Naive thymus-derived CD8-positive, alpha-beta T cell (primary cell): Measurements from ENCODE around the gene TMEM207. TPM values are rescaled to one million over a fixed set of nuclear protein-coding genes. Genes with fewer than 3 reads are reported as not detected.

Source experiments
- ATAC-seq, 2 donors: fragments of 150-1000 bp; cut with Tn5 transposase in 1 of 2; sonication (Bioruptor Pico), chemical (Tn5 transposase) in 1 of 2; 1 replicate in 1 of 2; 2 replicates in 1 of 2; pipeline ENCODE4 v1.10.0; 2021; ENCODE audit warnings: mild to moderate bottlenecking in 2 of 2, moderate library complexity in 2 of 2
- POLR2A ChIA-PET: fragments of 350-600 bp; sonication (Branson Sonifier 250); formaldehyde crosslinking; loops from one replicate; lab custom pipeline; 2021; ENCODE audit warnings: antibody characterized with exemption; lab: Charles Lee
- DNase-seq, 10 donors: peaks; one replicate each; pipeline versions ENCODE4 v3.0.0 to v3.0.0-alpha.2; 2020 to 2022
- H3K27ac Mint-ChIP-seq, 10 donors: one replicate each; pipeline ENCODE4 v1.8.0; 2020 to 2022; ENCODE audit warnings: mild to moderate bottlenecking in 10 of 10, mixed read lengths in 10 of 10, moderate library complexity in 4 of 10, inconsistent platforms in 1 of 10
- H3K27me3 Mint-ChIP-seq, 5 donors: one replicate each; pipeline ENCODE4 v1.8.0; 2021 to 2022; ENCODE audit warnings: mixed read lengths in 5 of 5
- H3K36me3 Mint-ChIP-seq, 3 donors: one replicate each; pipeline ENCODE4 v1.8.0; 2020 to 2022; ENCODE audit warnings: mixed read lengths in 3 of 3, mild to moderate bottlenecking in 2 of 3, inconsistent platforms in 1 of 3
- H3K4me1 Mint-ChIP-seq, 4 donors: one replicate each; pipeline ENCODE4 v1.8.0; 2021 to 2022; ENCODE audit warnings: mixed read lengths in 4 of 4
- H3K4me3 Mint-ChIP-seq, 10 donors: one replicate each; pipeline ENCODE4 v1.8.0; 2020 to 2022; ENCODE audit warnings: mild to moderate bottlenecking in 10 of 10, mixed read lengths in 10 of 10, moderate library complexity in 6 of 10, inconsistent platforms in 1 of 10
- H3K9me3 Mint-ChIP-seq, 9 donors: one replicate each; pipeline ENCODE4 v1.8.0; 2020 to 2022; ENCODE audit warnings: mixed read lengths in 9 of 9, mild to moderate bottlenecking in 3 of 9, inconsistent platforms in 1 of 9, moderate library complexity in 1 of 9
- polyA plus RNA-seq, 3 donors: library from polyadenylated mRNA; unstranded; fragments of 300-500 nt; fragmentation: Illumina TruSeq; gene quantifications; one replicate each; pipeline ENCODE4 v1.2.3, GENCODE V29; 2021
- total RNA-seq, 8 experiments: library from RNA in 2 of 8; stranded (reverse) in 2 of 8; gene quantifications; one replicate each; pipeline ENCODE4 v1.2.3 and lab custom pipeline; 2021 to 2026

Gene TMEM207
- total and polyA plus RNA-seq, 5 experiments from 2014 or later, result not detected

DNA sequence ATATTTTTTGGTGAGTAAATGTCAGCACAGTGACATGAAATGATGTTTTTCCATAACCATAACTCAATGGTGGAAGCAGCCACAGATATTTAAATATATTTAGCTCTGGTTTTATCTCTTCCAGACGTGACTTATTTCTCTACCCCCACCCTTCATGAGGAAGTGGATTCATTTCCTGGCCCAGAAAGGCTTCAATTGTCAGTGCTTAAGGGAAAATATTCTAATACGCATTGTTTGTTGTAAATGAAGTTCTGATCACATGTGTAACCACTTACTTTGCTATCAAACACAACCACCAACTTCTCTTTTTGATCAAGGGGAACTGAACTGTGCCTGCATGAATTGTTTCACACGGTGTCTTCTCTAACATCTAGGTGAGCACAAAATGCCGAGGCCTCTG, 47.7 kb downstream of the TMEM207 start:
- Mint-ChIP-seq H3K9me3 (no peaks in the 10 kb centered on the region), H3K27ac (no peak overlapping the region), H3K4me1 (no peaks in the 10 kb centered on the region), H3K4me3 (no peak overlapping the region), H3K36me3 (no peaks in the 10 kb centered on the region), H3K27me3 (peaks cover 0 to 13% (median 3%) of the 10 kb centered on the region in 5 donors)
- ATAC-seq (no peak), DNase-seq (no peak)
- POLR2A ChIA-PET, result no interaction called here

DNA sequence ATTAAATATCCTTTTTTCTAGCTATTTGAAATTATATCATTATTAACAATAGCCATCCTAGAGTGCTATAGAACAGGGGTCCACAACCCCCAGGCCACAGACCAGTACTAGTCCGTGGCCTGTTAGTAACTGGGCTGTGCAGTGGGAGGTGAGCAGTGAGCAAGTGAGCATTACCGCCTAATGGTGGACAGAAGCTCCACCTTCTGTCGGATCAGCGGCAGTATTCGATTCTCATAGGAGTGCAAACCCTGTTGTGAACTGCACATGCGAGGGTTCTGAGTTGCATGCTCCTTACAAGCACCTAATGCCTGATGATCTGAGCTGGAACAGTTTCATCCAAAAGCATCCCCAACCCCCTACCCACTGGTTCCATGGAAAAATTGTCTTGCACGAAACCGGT, 50.0 kb downstream of the TMEM207 start:
- Mint-ChIP-seq H3K4me1 (no peaks in the 10 kb centered on the region), H3K9me3 (no peaks in the 10 kb centered on the region), H3K4me3 (no peak overlapping the region), H3K36me3 (no peaks in the 10 kb centered on the region), H3K27ac (no peak overlapping the region), H3K27me3 (peaks cover 0 to 17% (median 3%) of the 10 kb centered on the region in 5 donors)
- POLR2A ChIA-PET, result no interaction called here
- ATAC-seq, result no peak
- no peak for DNase-seq

DNA sequence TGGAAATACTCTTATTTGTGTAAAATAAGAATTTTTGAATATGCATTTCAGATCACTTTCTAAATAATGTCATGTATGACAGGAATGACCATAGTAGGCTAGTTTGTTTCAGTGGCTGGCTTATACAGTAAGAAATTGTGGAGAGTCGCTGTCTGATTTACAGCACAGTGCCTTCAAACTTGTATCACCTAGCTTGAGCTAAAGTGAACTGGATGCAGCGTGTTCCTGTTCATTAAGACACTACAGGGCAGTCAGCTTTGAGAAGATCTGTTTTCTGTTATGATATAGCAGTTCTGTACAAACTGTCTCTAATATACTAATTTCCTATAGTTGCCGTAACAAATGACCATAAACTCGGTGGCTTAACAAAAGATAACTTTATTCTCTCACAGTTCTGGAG, 51.8 kb downstream of the TMEM207 start:
- DNase-seq, result no peak
- no peak overlapping the region for H3K4me3 Mint-ChIP-seq

DNA sequence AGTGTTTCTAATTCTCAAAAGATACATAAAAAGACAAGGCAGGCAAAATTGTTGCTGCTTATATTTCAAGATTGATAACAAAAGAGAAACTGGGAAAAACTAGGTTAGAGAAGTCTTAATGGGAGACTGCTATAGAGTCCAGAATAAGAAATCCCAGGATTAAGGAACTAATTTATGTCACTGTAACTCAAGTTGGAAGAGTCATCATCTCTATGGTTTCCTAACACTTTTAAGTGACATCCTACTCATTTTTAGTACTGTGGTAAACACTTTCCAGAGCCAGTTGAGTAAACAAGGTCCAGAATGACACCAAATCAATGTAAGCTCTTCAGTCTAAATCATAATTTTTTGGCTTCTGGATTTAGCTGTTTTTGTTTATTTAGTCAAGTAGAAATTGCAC, 53.7 kb downstream of the TMEM207 start:
- ATAC-seq (no peak), DNase-seq (no peak)
- no peak overlapping the region for H3K27ac Mint-ChIP-seq
- H3K9me3 Mint-ChIP-seq, result no peaks in the 10 kb centered on the region
- peaks cover 0 to 20% (median 4%) of the 10 kb centered on the region in 5 donors for H3K27me3 Mint-ChIP-seq
- H3K4me1 Mint-ChIP-seq, result no peaks in the 10 kb centered on the region
- H3K4me3 Mint-ChIP-seq, result no peak overlapping the region
- H3K36me3 Mint-ChIP-seq, result no peaks in the 10 kb centered on the region
- POLR2A ChIA-PET, result no interaction called here

More for the DNA sequence above, 51.8 kb downstream of the TMEM207 start:
- H3K27ac Mint-ChIP-seq, result no peak overlapping the region
- POLR2A ChIA-PET, result no interaction called here
- no peaks in the 10 kb centered on the region for H3K36me3 Mint-ChIP-seq
- no peaks in the 10 kb centered on the region for H3K9me3 Mint-ChIP-seq
- no peak for ATAC-seq
- peaks cover 0 to 17% (median 3%) of the 10 kb centered on the region in 5 donors for H3K27me3 Mint-ChIP-seq
- H3K4me1 Mint-ChIP-seq, result no peaks in the 10 kb centered on the region

DNA sequence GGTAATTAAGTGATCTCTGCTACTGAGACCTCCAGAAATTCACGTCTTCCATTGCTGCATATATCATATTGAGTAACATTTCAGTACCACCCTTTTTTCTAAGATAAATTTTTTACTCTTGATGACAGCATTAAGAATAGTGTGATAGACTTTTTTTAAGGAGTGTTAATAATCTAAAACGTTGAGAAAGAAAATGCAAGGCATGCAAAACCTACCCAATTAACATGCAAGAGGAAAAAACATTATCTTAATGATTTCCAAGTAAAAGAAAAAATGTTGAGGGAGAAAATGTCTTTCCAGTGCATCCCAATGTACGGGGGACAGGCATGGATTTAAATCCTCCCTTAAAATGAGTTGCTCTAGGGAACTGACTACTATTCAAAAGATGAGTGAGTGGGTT, 61.0 kb downstream of the TMEM207 start:
- Mint-ChIP-seq H3K36me3 (no peaks in the 10 kb centered on the region), H3K27ac (no peak overlapping the region), H3K9me3 (no peaks in the 10 kb centered on the region), H3K4me1 (no peaks in the 10 kb centered on the region), H3K4me3 (no peak overlapping the region), H3K27me3 (peaks cover 0 to 13% (median 7%) of the 10 kb centered on the region in 5 donors)
- DNase-seq (no peak), ATAC-seq (no peak)
- POLR2A ChIA-PET, result no interaction called here

DNA sequence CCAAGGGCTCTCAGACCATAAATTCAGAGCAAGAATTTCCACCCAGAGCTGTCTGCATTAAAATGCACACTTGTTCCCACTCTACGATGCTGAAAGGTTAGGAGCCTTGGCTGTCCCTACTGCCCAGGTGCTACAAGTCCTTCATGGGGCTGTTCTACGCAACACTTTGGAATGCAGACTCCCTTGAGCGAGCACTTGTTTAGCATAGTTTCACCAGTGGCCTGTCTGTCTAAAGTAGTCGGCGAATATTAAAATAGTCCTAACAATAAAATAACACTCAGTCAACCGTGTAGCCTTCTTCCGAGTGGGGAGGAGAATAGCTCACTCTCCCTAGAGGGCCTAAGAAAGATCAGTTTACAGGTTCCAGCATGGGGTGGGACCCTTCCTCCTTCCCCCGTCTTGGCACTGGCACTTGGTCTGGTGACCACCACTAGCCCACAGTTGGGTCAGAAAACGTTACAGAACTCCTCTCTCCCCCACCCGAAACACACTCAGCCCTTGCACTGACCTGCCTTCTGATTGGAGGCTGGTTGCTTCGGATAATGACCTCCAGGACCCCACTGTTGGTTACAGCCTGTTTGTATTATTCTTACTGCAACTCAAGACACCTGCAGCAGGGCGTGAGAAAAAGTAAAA, 62.0 kb downstream of the TMEM207 start, which contains the start of gene CLDN16:
TSS of gene CLDN16 (plus strand) at position 586 of the 636 bp plus-strand sequence. CDS start 167 bp downstream, outside the sequence.
- H3K27me3 Mint-ChIP-seq, result peaks cover 0 to 13% (median 7%) of the 10 kb centered on the region in 5 donors
- DNase-seq (no peak), ATAC-seq (no peak)
- POLR2A ChIA-PET, result no interaction called here
- H3K36me3 Mint-ChIP-seq, result no peaks in the 10 kb centered on the region
- H3K9me3 Mint-ChIP-seq, result no peaks in the 10 kb centered on the region
- H3K27ac Mint-ChIP-seq, result peak within 1 kb of the TSS in 1 of 10 donors; percentile 65
- H3K4me1 Mint-ChIP-seq, result no peaks in the 10 kb centered on the region
- no peak within 1 kb of the TSS for H3K4me3 Mint-ChIP-seq

DNA sequence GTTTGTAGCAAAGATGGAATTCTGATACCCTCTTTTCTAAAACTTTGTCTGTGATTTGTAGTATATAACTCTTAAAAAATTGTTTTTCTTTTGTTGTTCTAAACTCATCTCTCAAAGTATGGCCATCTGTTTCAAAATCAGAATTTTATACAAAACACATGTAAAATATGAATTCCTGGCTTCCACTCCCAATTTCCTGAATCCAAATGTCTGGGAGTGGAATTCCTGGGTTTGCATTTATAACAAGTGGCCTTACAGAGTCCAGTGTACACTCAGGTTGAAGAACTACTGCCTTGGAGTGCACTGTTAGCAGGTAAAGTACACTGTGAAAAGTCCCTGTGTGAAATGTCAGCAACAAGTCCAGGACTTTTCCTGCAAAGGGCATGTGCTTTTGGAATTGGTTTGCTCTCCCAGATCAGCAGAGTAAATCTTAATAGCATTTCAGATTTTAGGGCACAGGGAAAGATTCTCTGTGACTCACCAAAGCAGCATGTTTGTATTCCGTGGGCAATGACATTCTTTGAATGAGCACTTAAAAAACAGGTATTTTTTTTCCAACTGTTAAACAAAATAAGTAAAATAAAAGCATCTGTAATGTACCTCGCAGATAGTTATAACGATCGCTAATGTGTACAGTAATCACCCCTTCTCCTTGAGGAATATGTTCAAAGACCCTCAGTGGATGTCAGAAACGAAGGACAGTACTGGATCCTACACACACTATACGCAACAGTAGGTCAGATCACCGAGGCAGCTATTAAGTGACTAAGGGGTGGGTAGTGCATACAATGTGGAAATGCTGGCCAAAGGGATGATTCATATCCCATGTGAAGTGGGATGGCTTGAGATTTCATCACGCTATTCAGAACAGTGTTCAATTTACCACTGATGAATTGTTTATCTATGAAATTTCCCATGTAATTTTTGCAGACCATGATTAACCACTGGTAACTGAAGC, 63.7 kb downstream of the TMEM207 start:
- Mint-ChIP-seq H3K27me3 (peaks cover 0 to 11% (median 6%) of the 10 kb centered on the region in 5 donors), H3K36me3 (no peaks in the 10 kb centered on the region), H3K4me3 (no peak overlapping the region), H3K4me1 (no peaks in the 10 kb centered on the region), H3K9me3 (no peaks in the 10 kb centered on the region), H3K27ac (no peak overlapping the region)
- POLR2A ChIA-PET, result no interaction called here
- ATAC-seq (no peak), DNase-seq (no peak)

DNA sequence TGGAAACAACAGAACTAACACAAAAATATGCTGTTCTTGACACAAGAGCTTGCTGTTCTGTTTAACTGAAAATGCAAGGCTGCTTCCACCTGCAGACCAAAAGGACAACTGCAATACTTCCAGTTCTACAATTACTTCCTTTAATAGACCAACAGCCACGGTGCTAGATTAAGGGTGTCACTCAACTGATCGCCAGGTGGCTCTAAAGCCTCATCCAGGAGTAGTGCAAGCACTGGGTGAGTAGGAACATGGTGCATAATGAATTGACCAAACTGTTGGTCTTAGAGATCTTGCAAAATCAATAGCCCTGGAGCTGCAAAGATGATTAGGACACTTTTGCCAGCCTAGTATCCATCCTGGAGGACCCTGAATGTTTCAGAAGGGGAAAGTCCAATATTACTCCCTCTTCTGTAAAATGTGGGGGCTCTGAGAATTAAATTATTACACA, 65.4 kb downstream of the TMEM207 start:
- H3K4me3 Mint-ChIP-seq, result no peak overlapping the region
- no peak for DNase-seq
- H3K4me1 Mint-ChIP-seq, result no peaks in the 10 kb centered on the region
- ATAC-seq, result no peak
- H3K27ac Mint-ChIP-seq, result no peak overlapping the region
- H3K9me3 Mint-ChIP-seq, result no peaks in the 10 kb centered on the region
- POLR2A ChIA-PET, result no interaction called here
- peaks cover 0 to 11% (median 9%) of the 10 kb centered on the region in 5 donors for H3K27me3 Mint-ChIP-seq
- H3K36me3 Mint-ChIP-seq, result no peaks in the 10 kb centered on the region

DNA sequence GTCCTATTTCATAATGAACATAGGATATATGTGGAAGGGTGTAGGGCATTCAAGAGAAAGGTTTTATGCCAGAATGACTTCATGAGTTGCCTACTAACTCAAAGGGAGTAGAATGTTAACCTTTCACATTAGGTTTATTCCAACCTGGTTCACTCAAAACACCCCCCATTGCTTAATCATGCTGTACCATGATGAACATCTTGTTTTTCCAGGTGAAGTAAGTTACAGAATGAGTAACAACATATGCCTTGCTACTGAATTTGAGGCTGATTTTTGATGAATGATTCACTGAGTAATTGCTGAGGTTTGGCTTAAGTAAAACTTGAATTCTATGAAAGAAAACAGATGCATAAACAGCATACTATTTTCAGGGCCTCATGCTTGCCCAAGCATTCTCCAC, 67.6 kb downstream of the TMEM207 start:
- POLR2A ChIA-PET, result no interaction called here
- H3K4me3 Mint-ChIP-seq, result no peak overlapping the region
- ATAC-seq, result no peak

DNA sequence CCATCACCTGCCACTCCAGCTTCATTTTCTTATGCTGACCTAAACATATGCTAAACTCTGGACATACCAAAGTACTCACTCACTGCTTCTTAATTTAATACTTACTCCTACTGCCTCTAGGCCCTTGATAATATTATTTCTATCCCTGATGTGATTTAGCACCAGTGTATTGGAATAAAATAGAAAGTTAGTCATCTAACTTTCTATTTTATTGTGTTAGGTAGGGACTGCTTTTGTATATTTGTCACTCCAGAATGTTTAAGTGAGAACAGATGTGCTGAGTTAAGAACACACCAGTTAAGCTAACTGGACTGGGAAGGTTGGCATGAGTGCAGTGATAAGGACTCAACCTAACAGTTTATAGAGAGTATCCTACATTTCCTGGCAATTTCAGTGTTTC, 68.3 kb downstream of the TMEM207 start:
- Mint-ChIP-seq H3K27me3 (peaks cover 4 to 14% (median 6%) of the 10 kb centered on the region in 5 donors), H3K36me3 (peaks cover 0 to 2% (median 0%) of the 10 kb centered on the region in 3 donors), H3K27ac (no peak overlapping the region), H3K4me1 (no peaks in the 10 kb centered on the region), H3K9me3 (no peaks in the 10 kb centered on the region), H3K4me3 (no peak overlapping the region)
- POLR2A ChIA-PET, result no interaction called here
- DNase-seq, result no peak
- ATAC-seq, result no peak

More for the DNA sequence above, 67.6 kb downstream of the TMEM207 start:
- H3K27ac Mint-ChIP-seq, result no peak overlapping the region
- peaks cover 0 to 2% (median 0%) of the 10 kb centered on the region in 3 donors for H3K36me3 Mint-ChIP-seq
- no peak for DNase-seq
- no peaks in the 10 kb centered on the region for H3K4me1 Mint-ChIP-seq
- peaks cover 3 to 8% (median 4%) of the 10 kb centered on the region in 5 donors for H3K27me3 Mint-ChIP-seq
- no peaks in the 10 kb centered on the region for H3K9me3 Mint-ChIP-seq

DNA sequence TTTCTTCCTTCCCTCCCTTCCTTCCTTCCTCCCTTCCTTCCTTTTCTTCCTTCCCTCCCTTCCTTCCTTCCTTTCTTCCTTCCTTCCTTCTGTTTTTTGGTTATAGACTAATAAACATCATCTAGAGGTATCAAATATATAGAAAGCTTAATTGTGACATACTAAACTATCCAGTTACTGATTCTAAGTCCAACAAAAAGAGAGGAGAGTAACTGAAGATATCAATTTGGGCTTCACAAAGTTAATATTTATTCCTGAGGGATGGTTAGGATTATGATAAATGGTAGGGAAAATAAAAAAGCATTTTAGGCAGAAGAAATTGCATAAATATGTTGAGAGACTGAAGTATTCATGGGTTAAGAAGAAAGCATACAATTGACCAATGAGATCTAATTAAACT, 69.5 kb downstream of the TMEM207 start:
- Mint-ChIP-seq H3K4me1 (no peaks in the 10 kb centered on the region), H3K4me3 (no peak overlapping the region), H3K27ac (no peak overlapping the region), H3K27me3 (peaks cover 4 to 20% (median 4%) of the 10 kb centered on the region in 5 donors), H3K9me3 (no peaks in the 10 kb centered on the region), H3K36me3 (peaks cover 0 to 2% (median 0%) of the 10 kb centered on the region in 3 donors)
- ATAC-seq (no peak), DNase-seq (no peak)
- POLR2A ChIA-PET, result no interaction called here
